Heart left ventricle (tissue), 13 donors: ENCODE results near the gene MAP2K5.

Source experiments
- CTCF ChIP-seq, 12 donors: fragments of 200-600 bp; sonication (generic) in 4 of 12; IDR thresholded peaks; one replicate each; pipeline versions ENCODE4 v1.5.0 to v1.8.0; 2018 to 2022; ENCODE audit warnings: antibody characterized with exemption in 12 of 12, mild to moderate bottlenecking in 5 of 12
- POLR2A ChIP-seq, 2 donors: fragments of 450-650 bp; IDR thresholded peaks; one replicate each; pipeline ENCODE4 v1.6.1; 2017; ENCODE audit warnings: antibody characterized with exemption in 2 of 2, mild to moderate bottlenecking in 2 of 2, moderate library complexity in 2 of 2
- donor health status: ischemic (EF 13 %, LVEDD 7.1; RV severe dilation, severe dysfunction).
- donor health status: DM: no; HTN: yes; CAD: no.
- donor health status: DM: no; HTN: no; CAD: no.
- donor health status: ischemic (EF 25% LVEDD 6.9; RV normal size, moderate dysfunction).
- donor health status: ischemic (EF 25% LVEDD 5.7; RV mildly dilated, moderate dysfunction).
- donor health status: ischemic (EF 35%, LVEDD 5.7; RV mildly dilated, moderate dysfunction).
- donor health status: nonischemic (EF 11% LVEDD 7.7; RV severe dilation, severe dysfunction).
- donor health status: DM: yes; HTN: yes; CAD: no.
- donor health status: PGD.
- donor health status: ischemic (EF 29% LVEDD 5.4; RV normal size, mild dysfunction).
- donor health status: nonischemic (EF 23%, LVEDD 6.1; RV moderate dilation, normal function).

GRCh38 chr15:67708500-67708899 is 166.0 kb downstream of the MAP2K5 start:
- TF ChIP-seq CTCF (IDR thresholded peaks at IDR 0.05) (no peak), POLR2A (IDR thresholded peaks at IDR 0.05) (no peak)
